Umbilical cord (tissue), 1 donor: Measurements from ENCODE around the gene DNPEP. TPM values are rescaled to one million over a fixed set of nuclear protein-coding genes. Genes with fewer than 3 reads are reported as not detected.

Experiments used
- total RNA-seq: library from RNA; depleted of rRNA; stranded (reverse); fragments of >200 nt; gene quantifications from one replicate; pipeline ENCODE4 v1.2.3, GENCODE V29; 2014; ENCODE audit warnings: low replicate concordance; ENCODE audit not compliant: insufficient read depth

Gene DNPEP
- total RNA-seq, 1 donor from 2014 or later, result 26.0 TPM

Other genes starting within 250 kb of the DNPEP start
- 13.0 TPM for gene NHEJ1, start 227.1 kb downstream of the DNPEP start, total RNA-seq
- gene SLC23A3, start 217.9 kb downstream of the DNPEP start, total RNA-seq, result not detected
- 20.5 TPM for gene CNPPD1, start 211.0 kb downstream of the DNPEP start, total RNA-seq
- 40.9 TPM for gene RETREG2, start 209.6 kb downstream of the DNPEP start, total RNA-seq
- 20.5 TPM for gene ZFAND2B, start 181.1 kb downstream of the DNPEP start, total RNA-seq
- gene ABCB6, start 169.0 kb downstream of the DNPEP start, total RNA-seq, result 34.2 TPM
- 83.3 TPM for gene ATG9A, start 158.3 kb downstream of the DNPEP start, total RNA-seq
- gene ANKZF1, start 158.1 kb downstream of the DNPEP start, total RNA-seq, result 27.9 TPM
- gene GLB1L, start 142.5 kb downstream of the DNPEP start, total RNA-seq, result 12.0 TPM
- 24.1 TPM for gene STK16, start 142.4 kb downstream of the DNPEP start, total RNA-seq
- gene TUBA4B, start 134.7 kb downstream of the DNPEP start, total RNA-seq, result 0.72 TPM
- gene TUBA4A, start 134.0 kb downstream of the DNPEP start, total RNA-seq, result 21.7 TPM
- gene DNAJB2, start 108.5 kb downstream of the DNPEP start, total RNA-seq, result 45.0 TPM
- 5.5 TPM for gene PTPRN, start 78.5 kb downstream of the DNPEP start, total RNA-seq
- gene RESP18, start 55.2 kb downstream of the DNPEP start, total RNA-seq, result not detected
- 2,247 TPM for gene DES, start 30.5 kb upstream of the DNPEP start, total RNA-seq
- 61.9 TPM for gene SPEG, start 46.9 kb upstream of the DNPEP start, total RNA-seq
- 44.1 TPM for gene GMPPA, start 111.0 kb upstream of the DNPEP start, total RNA-seq
- 0.96 TPM for gene ASIC4, start 126.6 kb upstream of the DNPEP start, total RNA-seq
- gene CHPF, start 155.9 kb upstream of the DNPEP start, total RNA-seq, result 132 TPM
- 2.2 TPM for gene TMEM198, start 156.1 kb upstream of the DNPEP start, total RNA-seq
- 66.2 TPM for gene OBSL1, start 183.6 kb upstream of the DNPEP start, total RNA-seq
- gene INHA, start 184.4 kb upstream of the DNPEP start, total RNA-seq, result not detected
- gene STK11IP, start 209.9 kb upstream of the DNPEP start, total RNA-seq, result 3.6 TPM
- 1.7 TPM for gene SLC4A3, start 239.7 kb upstream of the DNPEP start, total RNA-seq